ENCODE measurements around the gene CAMK1D.

The CAMK1D gene

GRCh38 chr10:12811826-12812225 lies 462.5 kb downstream of the CAMK1D start:
- TF ChIP-seq, protein P1, sequence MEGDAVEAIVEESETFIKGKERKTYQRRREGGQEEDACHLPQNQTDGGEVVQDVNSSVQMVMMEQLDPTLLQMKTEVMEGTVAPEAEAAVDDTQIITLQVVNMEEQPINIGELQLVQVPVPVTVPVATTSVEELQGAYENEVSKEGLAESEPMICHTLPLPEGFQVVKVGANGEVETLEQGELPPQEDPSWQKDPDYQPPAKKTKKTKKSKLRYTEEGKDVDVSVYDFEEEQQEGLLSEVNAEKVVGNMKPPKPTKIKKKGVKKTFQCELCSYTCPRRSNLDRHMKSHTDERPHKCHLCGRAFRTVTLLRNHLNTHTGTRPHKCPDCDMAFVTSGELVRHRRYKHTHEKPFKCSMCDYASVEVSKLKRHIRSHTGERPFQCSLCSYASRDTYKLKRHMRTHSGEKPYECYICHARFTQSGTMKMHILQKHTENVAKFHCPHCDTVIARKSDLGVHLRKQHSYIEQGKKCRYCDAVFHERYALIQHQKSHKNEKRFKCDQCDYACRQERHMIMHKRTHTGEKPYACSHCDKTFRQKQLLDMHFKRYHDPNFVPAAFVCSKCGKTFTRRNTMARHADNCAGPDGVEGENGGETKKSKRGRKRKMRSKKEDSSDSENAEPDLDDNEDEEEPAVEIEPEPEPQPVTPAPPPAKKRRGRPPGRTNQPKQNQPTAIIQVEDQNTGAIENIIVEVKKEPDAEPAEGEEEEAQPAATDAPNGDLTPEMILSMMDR (IDR thresholded peaks at IDR 0.05; ENCODE audit: low read depth, low read length) = no peak
- DNase-seq (ENCODE audit: extremely low read depth, low read depth) = no peak

GRCh38 chr10:12812571-12812970 lies 463.2 kb downstream of the CAMK1D start:
- no peak for DNase-seq (ENCODE audit: extremely low read depth, low read depth)
- TF ChIP-seq, protein P1 (IDR thresholded peaks at IDR 0.05; ENCODE audit: low read depth, low read length) = no peak

- TF ChIP-seq, protein P1 (IDR thresholded peaks at IDR 0.05; ENCODE audit: low read depth, low read length) = no peak
- no peak for DNase-seq (ENCODE audit: extremely low read depth, low read depth)
These were observed 464.8 kb downstream of the CAMK1D start for GRCh38 chr10:12814166-12814565.

DNA sequence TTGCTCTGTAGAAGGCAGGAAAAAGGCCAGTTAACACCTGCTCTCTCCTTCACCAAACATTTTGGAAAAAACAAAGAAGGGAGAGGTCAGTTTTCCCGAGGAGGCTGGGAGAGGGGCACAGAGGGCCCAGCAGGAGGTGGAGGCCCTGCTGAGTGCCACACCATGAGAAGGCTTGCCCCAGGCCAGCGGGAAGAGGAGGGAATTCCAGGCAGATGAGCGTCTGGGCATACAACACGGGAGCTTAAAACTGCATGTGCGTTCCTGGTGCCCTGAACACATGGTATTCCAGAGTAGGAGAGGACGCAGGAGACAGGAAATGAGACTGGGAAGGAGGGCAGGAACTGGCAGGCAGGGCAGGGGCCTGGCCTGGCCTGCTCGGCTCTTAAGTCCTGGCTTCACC lies 469.7 kb downstream of the CAMK1D start:
- no peak for DNase-seq (ENCODE audit: extremely low read depth, low read depth)
- TF ChIP-seq, protein P1 (IDR thresholded peaks at IDR 0.05; ENCODE audit: low read depth, low read length) = no peak

DNA sequence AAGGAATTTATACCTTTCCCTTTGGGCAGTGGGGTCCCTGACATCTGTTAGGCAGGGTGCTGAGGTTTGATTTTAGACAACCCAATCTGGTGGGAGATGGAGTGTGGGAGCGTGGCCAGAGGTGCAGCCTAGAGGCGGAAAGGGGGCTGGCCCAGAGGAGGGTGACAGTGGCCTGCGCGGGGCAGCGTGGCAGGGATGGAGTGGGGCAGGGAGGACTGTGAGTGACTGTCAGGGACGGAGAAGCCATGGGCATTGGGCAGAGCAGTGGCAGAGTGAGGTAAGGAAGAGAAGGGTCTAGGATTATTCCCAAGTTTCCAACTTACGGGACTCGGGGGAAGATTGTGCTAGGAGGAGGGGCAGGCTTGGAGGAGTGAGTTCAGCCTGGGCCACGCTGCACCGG lies 470.3 kb downstream of the CAMK1D start:
- no peak for DNase-seq (ENCODE audit: extremely low read depth, low read depth)
- TF ChIP-seq, protein P1 (IDR thresholded peaks at IDR 0.05; ENCODE audit: low read depth, low read length) = no peak

DNA sequence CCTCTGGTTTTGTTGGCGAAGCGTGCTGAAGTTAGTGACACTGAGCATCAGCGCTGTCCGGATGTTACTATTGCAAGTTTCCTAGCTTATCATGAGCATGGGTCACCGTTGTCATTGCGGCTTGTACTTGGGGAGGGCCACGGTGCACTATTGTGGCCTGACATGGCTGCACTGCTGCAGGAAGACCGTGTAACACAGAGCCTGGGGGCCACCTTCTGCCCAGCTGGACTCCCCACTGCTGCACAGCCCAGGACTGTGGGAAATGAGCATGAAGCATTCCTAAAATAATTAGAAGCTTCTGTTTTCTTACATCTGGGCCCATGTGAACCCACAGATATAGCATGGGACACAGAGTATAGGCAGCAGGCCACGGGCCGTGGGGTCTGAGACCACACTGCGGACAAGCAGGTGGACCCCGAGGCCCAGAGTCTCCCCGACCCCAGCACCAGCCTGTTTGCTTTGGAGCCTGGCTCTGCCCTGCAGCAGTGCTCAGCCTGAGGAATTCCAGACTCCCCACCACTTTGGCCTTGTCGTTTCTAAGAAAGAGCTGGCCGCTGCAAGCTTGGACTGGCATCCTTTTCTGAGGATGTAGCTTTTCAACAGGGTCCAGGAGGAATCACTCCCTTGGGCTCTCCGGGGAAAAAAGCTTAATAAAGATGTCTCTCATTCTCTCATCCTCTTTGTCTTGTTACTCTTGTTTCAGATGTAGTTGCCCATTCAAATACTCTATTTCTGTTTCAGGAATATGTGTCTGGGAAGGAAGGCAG lies 473.0 kb downstream of the CAMK1D start:
- TF ChIP-seq, protein P1 (IDR thresholded peaks at IDR 0.05; ENCODE audit: low read depth, low read length) = no peak
- DNase-seq (ENCODE audit: extremely low read depth, low read depth) = no peak

DNA sequence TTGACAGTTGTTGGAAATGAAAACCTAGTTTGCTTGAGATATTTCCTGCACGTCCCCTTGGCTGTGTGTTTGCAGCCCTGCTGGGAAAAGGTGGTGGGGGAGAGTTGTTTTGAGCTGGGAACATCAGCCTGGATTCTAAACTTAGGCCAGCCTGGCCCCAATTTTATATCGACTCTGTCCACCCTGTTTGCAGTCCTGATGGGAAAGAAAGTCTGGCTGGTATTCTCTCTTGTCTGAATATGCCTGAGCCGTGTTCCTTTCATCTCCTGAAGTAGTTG lies 473.5 kb downstream of the CAMK1D start:
- no peak for DNase-seq (ENCODE audit: extremely low read depth, low read depth)
- TF ChIP-seq, protein P1 (IDR thresholded peaks at IDR 0.05; ENCODE audit: low read depth, low read length) = no peak

Data from AG09319 (cell line).